ENCODE results near the gene CCL22. TPM values are rescaled to one million over a fixed set of nuclear protein-coding genes. Genes with fewer than 3 reads are reported as not detected.

Gene CCL22
- total RNA-seq, 8 experiments from 2014 or later = 0.08 to 0.62 (median 0.25) TPM; not detected in 2

GRCh38 chr16:57411362-57411976, 52.9 kb downstream of the CCL22 start:
- peak in 5 of 8 experiments; percentile 30 to 61 (median 49) for ATAC-seq (replicated peaks in 6 of 8)

GRCh38 chr16:57412584-57412983, 54.0 kb downstream of the CCL22 start:
- ATAC-seq (replicated peaks in 6 of 8) = no peak
- Histone ChIP-seq H3K4me1 (replicated peaks in 1 of 2) (peaks cover 15 to 27% of the 10 kb centered on the region in 2 donors), H3K4me3 (no peak overlapping the region), H3K27ac (no peak overlapping the region)
- 74 to 100% (median 80%) methylated on average over 1 to 8 of the region's 9 CpGs; no CpG with 5 or more reads in 3 of the 10 experiments for WGBS, 10 experiments
- in situ Hi-C loops (cut with MboI; ENCODE audit: low pct_unique_long_range_greater_than_20kb in 2 of 9, low sequenced_read_pairs in 9 of 9, unreplicated experiment in 9 of 9) = loop anchor here in 6 of 9 experiments (10.0 to 25.0 kb wide), 2 partner anchors 100 to 108 kb away; no protein-coding TSS in a partner anchor

More at GRCh38 chr16:57411362-57411976, 52.9 kb downstream of the CCL22 start:
- 0 to 100% (median 39%) methylated on average over 1 to 4 of the region's 12 CpGs; no CpG with 5 or more reads in 7 of the 10 experiments for WGBS, 10 experiments
- in situ Hi-C loops (cut with MboI; ENCODE audit: low pct_unique_long_range_greater_than_20kb in 2 of 9, low sequenced_read_pairs in 9 of 9, unreplicated experiment in 9 of 9) = loop anchor here in 6 of 9 experiments (10.0 to 25.0 kb wide), 2 partner anchors 99 to 107 kb away; no protein-coding TSS in a partner anchor
- Histone ChIP-seq H3K27ac (no peak overlapping the region), H3K4me3 (no peak overlapping the region), H3K4me1 (replicated peaks in 1 of 2) (peaks cover 10 to 16% of the 10 kb centered on the region in 2 donors)

- ATAC-seq (replicated peaks in 6 of 8) = no peak
- peaks cover 15 to 28% of the 10 kb centered on the region in 2 donors for H3K4me1 ChIP-seq (replicated peaks in 1 of 2)
- 60 to 100% (median 95%) methylated on average over 1 to 3 of the region's 5 CpGs; no CpG with 5 or more reads in 4 of the 10 experiments for WGBS, 10 experiments
- H3K27ac ChIP-seq = no peak overlapping the region
- in situ Hi-C loops (cut with MboI; ENCODE audit: low pct_unique_long_range_greater_than_20kb in 2 of 9, low sequenced_read_pairs in 9 of 9, unreplicated experiment in 9 of 9) = loop anchor here in 6 of 9 experiments (10.0 to 25.0 kb wide), 2 partner anchors 101 to 109 kb away; no protein-coding TSS in a partner anchor
- H3K4me3 ChIP-seq = no peak overlapping the region
Measured at GRCh38 chr16:57413301-57413730, 54.7 kb downstream of the CCL22 start.

- H3K4me1 ChIP-seq (replicated peaks in 1 of 2) = peaks cover 18 to 28% of the 10 kb centered on the region in 2 donors
- in situ Hi-C loops (cut with MboI; ENCODE audit: low pct_unique_long_range_greater_than_20kb in 2 of 9, low sequenced_read_pairs in 9 of 9, unreplicated experiment in 9 of 9) = loop anchor here in 6 of 9 experiments (10.0 to 25.0 kb wide), 2 partner anchors 101 to 109 kb away; no protein-coding TSS in a partner anchor
- no peak overlapping the region for H3K4me3 ChIP-seq
- WGBS, 10 experiments = 0 to 100% (median 85%) methylated on average over 1 to 2 of the region's 7 CpGs; no CpG with 5 or more reads in 5 of the 10 experiments
- ATAC-seq (replicated peaks in 6 of 8) = no peak
- H3K27ac ChIP-seq = no peak overlapping the region
Measured at GRCh38 chr16:57413733-57414132, 55.1 kb downstream of the CCL22 start.

Other genes starting within 250 kb of the CCL22 start
- 100 to 1,000 TPM in 6 of 8 experiments, 10 to 100 TPM in 2; 95.9 to 145 (median 106) TPM for gene PSME3IP1, start 172.7 kb upstream of the CCL22 start, total RNA-seq
- gene RSPRY1, start 172.5 kb upstream of the CCL22 start, total RNA-seq = 10 to 100 TPM; 32.1 to 59.4 (median 42.2) TPM
- gene ARL2BP, start 113.5 kb upstream of the CCL22 start, total RNA-seq = 10 to 100 TPM; 27.6 to 69.4 (median 41.7) TPM
- gene PLLP, start 74.1 kb upstream of the CCL22 start, total RNA-seq = 10 to 100 TPM in 2 of 8 experiments, 1 to 10 TPM in 6; 1.3 to 52.6 (median 1.6) TPM
- 10 to 100 TPM in 2 of 8 experiments, 1 to 10 TPM in 6; 1.1 to 34.3 (median 3.6) TPM for gene CX3CL1, start 13.7 kb downstream of the CCL22 start, total RNA-seq
- gene CCL17, start 46.0 kb downstream of the CCL22 start, total RNA-seq = not detected
- gene CIAPIN1, start 88.6 kb downstream of the CCL22 start, total RNA-seq = 10 to 100 TPM; 44.5 to 74.9 (median 58.4) TPM
- 100 to 1,000 TPM in 1 of 8 experiments, 10 to 100 TPM in 7; 39.9 to 114 (median 54.3) TPM for gene COQ9, start 88.7 kb downstream of the CCL22 start, total RNA-seq
- gene POLR2C, start 103.9 kb downstream of the CCL22 start, total RNA-seq = 10 to 100 TPM; 49.4 to 82.9 (median 64.9) TPM
- gene DOK4, start 127.7 kb downstream of the CCL22 start, total RNA-seq = 10 to 100 TPM; 11.3 to 34.8 (median 22.6) TPM
- gene CCDC102A, start 177.8 kb downstream of the CCL22 start, total RNA-seq = 10 to 100 TPM in 2 of 8 experiments, 1 to 10 TPM in 6; 1.1 to 16.8 (median 6.2) TPM
- under 1 TPM in 6 of 8 experiments, not detected in 2; 0.04 to 0.71 (median 0.22) TPM for gene ADGRG5, start 183.9 kb downstream of the CCL22 start, total RNA-seq

Measured in motor neuron (in vitro differentiated cells).